HUES6 (cell line): ENCODE data around the gene CCDC33.

Experiments
- H3K27ac ChIP-seq: 2 replicates; pipeline ENCODE4 v1.7.0; 2013; ENCODE audit warnings: low read depth, mild to moderate bottlenecking, low read length, inconsistent platforms
- H3K27me3 ChIP-seq: 2 replicates; pipeline ENCODE4 v1.6.1; 2013; ENCODE audit warnings: low read length; ENCODE audit not compliant: control insufficient read depth, insufficient read depth
- H3K36me3 ChIP-seq: 2 replicates; pipeline ENCODE4 v1.6.1; 2013; ENCODE audit warnings: low read length; ENCODE audit not compliant: control insufficient read depth, insufficient read depth
- H3K4me1 ChIP-seq: 2 replicates; pipeline ENCODE4 v1.6.1; 2013; ENCODE audit warnings: low read length; ENCODE audit not compliant: control insufficient read depth, insufficient read depth
- H3K4me3 ChIP-seq: 2 replicates; pipeline ENCODE4 v1.5.1; 2013; ENCODE audit warnings: low read depth, low read length
- H3K9ac ChIP-seq: one replicate; pipeline ENCODE4 v1.6.1; 2013; ENCODE audit warnings: mild to moderate bottlenecking, low read length
- H3K9me3 ChIP-seq: 2 replicates; pipeline ENCODE4 v1.6.1; 2013; ENCODE audit warnings: low read depth, low read length; ENCODE audit not compliant: control insufficient read depth, insufficient read depth

The CCDC33 gene

DNA sequence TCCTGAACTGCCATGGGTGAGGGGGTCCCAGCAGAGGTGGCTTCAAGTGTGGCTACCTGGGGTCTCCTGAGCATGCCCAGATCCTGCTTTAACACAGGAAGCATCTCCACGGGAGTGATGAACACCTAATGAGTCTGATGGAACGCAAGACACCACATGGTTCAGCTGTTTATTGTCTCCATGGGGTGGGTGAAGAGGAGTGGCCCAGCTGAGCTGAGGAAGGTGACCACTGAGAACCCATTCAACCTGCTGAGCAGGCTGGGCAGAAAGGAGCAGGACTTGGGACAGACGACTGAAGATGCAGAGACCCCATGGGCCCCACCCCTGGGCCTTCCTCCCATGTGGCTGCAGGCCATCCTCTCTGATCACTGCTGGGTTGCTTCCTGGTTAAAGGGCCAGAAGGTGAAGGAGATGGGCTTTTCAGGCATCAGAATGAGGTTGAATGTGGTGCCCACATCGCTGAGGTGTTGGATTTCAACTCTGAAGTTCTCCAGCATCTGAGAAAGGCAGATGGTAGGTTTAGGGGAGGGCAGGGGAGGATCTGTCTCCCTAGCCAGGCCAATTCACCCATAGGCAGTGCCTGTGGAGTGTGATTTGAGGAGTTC is 101.6 kb downstream of the CCDC33 start:
- Histone ChIP-seq H3K27me3 (no peaks in the 10 kb centered on the region), H3K36me3 (no peaks in the 10 kb centered on the region), H3K9ac (no peak overlapping the region), H3K4me1 (no peaks in the 10 kb centered on the region; the same call in 1 of the 2 replicates), H3K9me3 (no peaks in the 10 kb centered on the region; the same call in 1 of the 2 replicates), H3K27ac (no peak overlapping the region), H3K4me3 (no peak overlapping the region)

DNA sequence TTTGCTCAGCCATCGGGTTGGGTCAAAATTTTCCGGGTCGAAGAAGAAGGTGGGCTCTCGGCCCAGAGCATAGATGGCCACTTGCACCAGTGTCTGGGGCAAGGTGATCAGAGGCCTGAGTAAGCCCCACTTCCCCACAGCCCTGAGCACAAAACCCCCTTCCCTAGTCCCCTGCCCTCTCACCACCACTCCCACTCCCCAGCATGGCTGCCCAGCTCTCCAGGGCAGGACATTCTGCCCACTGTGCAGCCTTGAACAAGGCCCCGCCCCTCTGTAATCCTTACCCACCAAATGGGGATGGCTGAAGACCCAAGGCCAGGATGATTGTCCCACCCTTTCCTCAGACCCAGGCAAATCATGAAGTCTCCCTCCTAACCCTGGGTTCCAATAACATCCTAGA is 102.5 kb downstream of the CCDC33 start:
- H3K4me1 ChIP-seq = no peaks in the 10 kb centered on the region; the same call in 1 of the 2 replicates
- no peaks in the 10 kb centered on the region for H3K27me3 ChIP-seq
- no peaks in the 10 kb centered on the region for H3K36me3 ChIP-seq

DNA sequence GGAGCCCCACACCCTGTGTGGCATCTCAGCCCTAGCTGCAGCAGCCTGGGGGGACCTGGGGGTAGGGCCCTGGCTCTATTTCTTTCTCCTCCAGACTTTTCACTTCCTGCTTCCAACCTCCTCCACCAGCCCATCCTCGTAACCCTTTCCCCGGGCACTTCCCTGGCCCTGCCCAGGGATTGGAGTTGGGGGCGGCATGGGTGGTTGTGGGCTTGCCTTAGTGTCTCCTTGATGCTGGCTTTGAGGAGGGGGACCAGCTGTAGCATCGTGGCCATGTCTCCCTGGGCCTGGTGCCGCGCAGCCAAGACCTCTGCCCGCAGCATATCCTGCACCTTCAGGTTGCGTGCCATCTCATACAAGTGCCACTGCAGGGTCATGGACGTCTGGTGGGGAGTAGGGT is 103.2 kb downstream of the CCDC33 start:
- no peak overlapping the region for H3K4me3 ChIP-seq
- no peak overlapping the region for H3K9ac ChIP-seq
- no peaks in the 10 kb centered on the region; the same call in 1 of the 2 replicates for H3K4me1 ChIP-seq
- H3K9me3 ChIP-seq = no peaks in the 10 kb centered on the region; the same call in 1 of the 2 replicates
- no peak overlapping the region for H3K27ac ChIP-seq
- no peaks in the 10 kb centered on the region for H3K36me3 ChIP-seq
- H3K27me3 ChIP-seq = no peaks in the 10 kb centered on the region

More for the DNA sequence above, 102.5 kb downstream of the CCDC33 start:
- Histone ChIP-seq H3K9me3 (no peaks in the 10 kb centered on the region; the same call in 1 of the 2 replicates), H3K9ac (no peak overlapping the region), H3K27ac (no peak overlapping the region), H3K4me3 (no peak overlapping the region)

DNA sequence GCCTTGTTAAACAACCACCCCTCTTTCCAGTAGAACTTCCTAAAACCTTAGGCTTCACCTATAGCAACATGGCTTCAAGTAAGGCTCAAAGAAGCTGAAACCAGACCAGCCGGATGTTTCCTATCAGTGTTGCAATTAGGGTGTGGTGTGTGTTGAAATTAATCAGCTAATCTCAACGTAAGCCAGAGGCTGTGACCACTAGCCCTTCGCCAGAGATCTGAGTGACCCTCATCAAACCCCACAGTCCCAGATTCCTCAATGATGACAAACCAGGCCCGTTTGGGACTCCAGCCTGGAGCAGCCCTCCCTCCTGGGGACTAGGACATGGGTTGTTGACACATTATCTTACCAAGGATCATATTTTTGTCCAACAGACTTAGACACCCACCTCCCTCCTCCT is 104.0 kb downstream of the CCDC33 start:
- peaks cover 3% of the 10 kb centered on the region; the same call in 1 of the 2 replicates for H3K4me1 ChIP-seq
- no peak overlapping the region for H3K4me3 ChIP-seq
- H3K9ac ChIP-seq = no peak overlapping the region
- H3K27ac ChIP-seq = no peak overlapping the region
- H3K9me3 ChIP-seq = no peaks in the 10 kb centered on the region
- no peaks in the 10 kb centered on the region for H3K36me3 ChIP-seq
- H3K27me3 ChIP-seq = no peaks in the 10 kb centered on the region

DNA sequence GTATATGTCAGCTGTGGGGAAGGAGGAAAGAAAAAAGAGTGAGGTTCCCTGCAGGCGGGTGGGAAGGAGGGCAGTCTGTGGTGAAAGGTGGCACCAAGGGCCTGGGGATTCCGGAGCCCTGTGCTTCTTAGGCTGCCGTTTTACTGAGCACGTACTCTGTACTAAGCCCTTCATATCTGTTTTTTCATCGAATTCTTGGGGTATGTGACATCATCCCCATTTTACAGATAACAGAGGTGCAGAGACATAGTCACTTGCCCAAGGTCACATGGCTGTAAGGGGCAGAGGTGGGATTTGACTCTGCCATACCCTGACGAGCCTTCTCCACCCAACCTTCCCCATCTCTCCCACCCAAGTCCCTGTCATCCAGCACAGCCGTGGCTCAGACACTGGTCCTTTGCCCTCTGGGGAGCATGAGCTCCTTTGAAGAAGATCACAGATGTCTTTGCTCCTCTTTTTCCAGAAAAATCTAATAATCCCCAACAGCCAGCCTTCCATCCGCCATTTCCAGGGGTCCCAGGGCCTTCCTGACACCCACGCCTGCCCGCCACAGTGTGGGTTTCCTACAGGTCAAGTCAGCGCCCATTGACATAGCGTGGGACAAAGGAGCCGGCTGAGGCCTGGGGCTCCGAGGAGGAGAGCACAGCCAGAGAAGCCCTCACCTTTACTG is 107.1 kb downstream of the CCDC33 start:
- H3K4me1 ChIP-seq = peaks cover 7% of the 10 kb centered on the region; the same call in 1 of the 2 replicates
- no peak overlapping the region for H3K9ac ChIP-seq
- H3K27me3 ChIP-seq = no peaks in the 10 kb centered on the region
- H3K4me3 ChIP-seq = no peak overlapping the region
- no peak overlapping the region for H3K27ac ChIP-seq
- no peaks in the 10 kb centered on the region for H3K9me3 ChIP-seq
- no peaks in the 10 kb centered on the region for H3K36me3 ChIP-seq

DNA sequence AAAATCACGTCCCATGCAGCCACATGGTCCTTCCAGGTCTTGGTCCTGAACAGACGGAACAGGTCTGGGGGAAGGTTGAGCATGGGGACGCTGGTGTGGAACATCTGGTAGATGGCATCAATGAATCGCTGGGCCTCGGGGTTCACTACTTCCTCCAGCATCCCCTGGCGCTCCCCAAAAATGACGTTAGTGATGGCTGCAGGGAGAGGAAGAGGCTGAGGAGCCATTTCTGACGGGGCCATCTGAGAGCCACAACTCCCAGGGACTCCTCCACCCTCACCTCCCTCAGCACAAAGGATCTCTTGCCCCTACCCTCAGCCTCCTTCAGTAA is 107.6 kb downstream of the CCDC33 start:
- Histone ChIP-seq H3K9me3 (no peaks in the 10 kb centered on the region), H3K27ac (no peak overlapping the region), H3K27me3 (no peaks in the 10 kb centered on the region), H3K9ac (no peak overlapping the region), H3K4me1 (peaks cover 7% of the 10 kb centered on the region; the same call in 1 of the 2 replicates), H3K4me3 (no peak overlapping the region), H3K36me3 (no peaks in the 10 kb centered on the region)

DNA sequence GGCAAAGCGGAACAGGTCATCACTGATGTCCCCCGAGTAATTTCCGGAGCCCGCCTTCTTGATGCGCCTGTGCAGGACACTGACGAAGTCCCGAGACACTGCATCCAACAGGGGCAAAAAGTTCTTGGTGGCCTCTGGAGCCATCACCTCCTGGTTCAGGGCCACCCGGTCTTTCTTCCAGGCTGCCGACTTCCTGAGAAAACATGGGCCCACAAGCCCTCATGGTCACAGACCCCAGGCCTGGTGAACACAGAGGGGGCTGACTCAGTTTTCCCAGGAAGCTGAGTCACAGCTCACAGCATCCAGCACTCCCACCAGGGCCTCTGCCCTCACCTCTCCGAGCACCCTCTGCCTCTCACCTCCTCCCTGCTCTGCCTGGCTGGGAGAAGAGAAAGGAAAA is 108.9 kb downstream of the CCDC33 start:
- no peaks in the 10 kb centered on the region for H3K27me3 ChIP-seq
- no peak overlapping the region for H3K9ac ChIP-seq
- no peak overlapping the region for H3K4me3 ChIP-seq
- no peak overlapping the region for H3K27ac ChIP-seq
- peaks cover 7% of the 10 kb centered on the region; the same call in 1 of the 2 replicates for H3K4me1 ChIP-seq
- no peaks in the 10 kb centered on the region for H3K9me3 ChIP-seq
- H3K36me3 ChIP-seq = no peaks in the 10 kb centered on the region

DNA sequence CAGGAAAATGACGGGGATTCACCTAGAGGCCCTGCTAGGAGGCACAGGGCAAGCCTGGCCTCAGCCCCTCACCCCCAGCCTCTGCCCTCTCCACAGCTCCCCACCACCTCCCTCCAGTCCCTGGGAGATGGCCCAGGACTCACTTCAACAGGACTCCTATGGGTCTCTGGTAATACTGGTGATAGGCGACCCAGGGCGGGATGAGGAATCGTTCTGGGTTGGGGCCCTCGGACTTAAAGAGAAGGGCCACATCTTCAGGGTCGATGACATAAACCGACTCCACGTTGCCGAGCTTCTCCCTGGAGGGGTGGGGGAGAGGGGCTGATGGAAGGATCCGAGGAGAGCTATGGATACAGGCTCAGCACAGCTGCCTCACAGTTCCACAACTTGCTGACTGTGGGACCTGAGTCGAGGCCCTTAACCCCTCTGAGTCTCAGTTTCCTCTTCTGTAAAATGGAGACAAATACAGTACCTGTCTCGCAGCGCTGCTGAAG is 111.7 kb downstream of the CCDC33 start:
- Histone ChIP-seq H3K27ac (no peak overlapping the region), H3K4me3 (no peak overlapping the region), H3K9ac (no peak overlapping the region), H3K9me3 (no peaks in the 10 kb centered on the region), H3K36me3 (no peaks in the 10 kb centered on the region), H3K27me3 (no peaks in the 10 kb centered on the region), H3K4me1 (peaks cover 21% of the 10 kb centered on the region)

DNA sequence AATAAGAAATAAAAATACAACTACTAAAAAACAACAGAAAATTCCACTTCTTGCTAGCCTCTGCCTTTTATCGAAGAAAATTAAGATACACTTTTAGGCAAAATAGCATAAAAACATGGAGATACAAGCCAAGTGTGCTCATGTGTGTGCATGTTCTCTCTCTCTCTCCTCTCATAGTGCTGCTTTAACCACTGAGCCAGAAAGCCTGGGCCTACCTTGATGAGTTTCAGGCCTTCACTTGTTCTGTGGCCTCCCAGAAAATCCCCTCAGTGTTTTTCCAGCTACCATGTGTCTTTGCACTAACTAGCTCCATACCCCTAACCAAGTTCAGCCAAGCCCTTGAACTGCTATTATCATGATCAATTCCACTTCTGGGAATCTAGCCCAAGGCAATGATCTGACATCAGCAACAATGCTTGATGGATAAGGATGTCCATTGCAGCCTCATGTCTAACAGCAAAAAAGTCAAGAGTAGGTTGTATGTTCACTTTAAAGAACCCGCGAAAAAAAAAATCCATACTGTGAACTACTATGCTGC is 113.2 kb downstream of the CCDC33 start:
- no peak overlapping the region for H3K27ac ChIP-seq
- H3K36me3 ChIP-seq = no peaks in the 10 kb centered on the region
- no peak overlapping the region for H3K4me3 ChIP-seq
- no peaks in the 10 kb centered on the region for H3K27me3 ChIP-seq
- peaks cover 21% of the 10 kb centered on the region for H3K4me1 ChIP-seq
- H3K9ac ChIP-seq = no peak overlapping the region
- 0 out of 2 replicates have a peak, but pooled peaks cover 5% of the 10 kb centered on the region for H3K9me3 ChIP-seq

DNA sequence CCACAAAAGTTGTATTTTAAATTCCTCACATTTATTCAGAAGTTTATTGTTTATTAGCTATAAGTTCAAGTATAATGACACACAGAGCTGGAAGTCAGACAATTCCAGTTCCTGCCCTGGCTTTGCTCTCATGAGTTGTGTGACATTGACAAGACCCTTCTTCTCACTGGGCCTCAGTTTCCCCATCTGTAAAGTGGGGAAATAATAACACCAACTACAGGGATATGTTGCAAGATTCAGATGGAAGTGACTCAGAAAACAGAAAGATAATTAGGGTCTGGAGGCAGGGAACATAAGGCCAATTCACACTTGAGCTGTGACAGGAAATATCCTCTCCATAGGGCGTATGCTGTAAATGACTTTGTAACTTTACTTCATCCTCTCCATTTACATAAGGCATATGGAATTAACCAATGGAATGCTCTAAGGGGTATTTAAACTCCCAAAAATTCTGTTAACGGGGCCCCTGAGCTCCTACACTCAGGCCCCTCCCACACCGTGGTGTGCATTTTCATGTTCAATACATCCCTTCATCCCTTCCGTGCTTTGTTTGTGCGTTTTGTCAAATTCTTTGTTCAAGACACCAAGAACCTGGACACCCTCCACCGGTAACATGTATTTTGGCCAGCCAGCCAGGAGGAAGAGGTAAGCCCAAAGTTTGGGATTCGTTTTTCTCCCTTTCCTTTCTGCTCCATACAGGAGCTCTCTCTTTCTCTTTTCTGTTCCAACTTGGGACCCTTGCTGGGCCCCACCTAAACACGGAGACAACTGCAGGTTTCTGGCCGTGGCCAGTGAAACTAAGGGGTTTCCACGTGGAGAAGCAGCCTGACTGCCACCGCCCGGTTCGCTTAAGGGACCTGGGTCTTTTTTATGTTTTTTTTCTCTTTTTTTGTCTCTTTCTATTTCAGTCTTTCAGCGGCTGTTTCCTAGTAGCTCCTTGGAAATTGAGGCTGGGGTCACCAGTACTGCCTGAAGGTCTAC is 114.5 kb downstream of the CCDC33 start:
- peak overlapping the region; percentile 35; the same call in 1 of the 2 replicates for H3K4me3 ChIP-seq
- H3K4me1 ChIP-seq = peaks cover 14% of the 10 kb centered on the region
- peak overlapping the region; percentile 31 for H3K9ac ChIP-seq
- H3K9me3 ChIP-seq = peaks cover 10% of the 10 kb centered on the region; the same call in 1 of the 2 replicates
- no peaks in the 10 kb centered on the region; the same call in 1 of the 2 replicates for H3K36me3 ChIP-seq
- H3K27ac ChIP-seq = peak overlapping the region; percentile 21; the same call in 1 of the 2 replicates
- no peaks in the 10 kb centered on the region for H3K27me3 ChIP-seq
